Measurements from ENCODE around the gene SPPL2C.

- TF ChIP-seq CTCF (IDR thresholded peaks at IDR 0.05 in 2 of 3, conservative IDR thresholded peaks at IDR 0.05 in 1 of 3; ENCODE audit: control insufficient read depth in 2 of 3, extremely low read depth in 1 of 3, insufficient read depth in 1 of 3, low read depth in 3 of 3, low read length in 3 of 3): no peak
- TF ChIP-seq PAX5 (IDR thresholded peaks at IDR 0.05; ENCODE audit: borderline replicate concordance, low read depth, low read length): no peak
- no peak for TF ChIP-seq MAX (IDR thresholded peaks at IDR 0.05; ENCODE audit: low read depth, low read length)
- no peak for TF ChIP-seq ZBTB4 (CRISPR knock-in tag; IDR thresholded peaks at IDR 0.05)
- no peak for TF ChIP-seq HDAC6 (IDR thresholded peaks at IDR 0.05; ENCODE audit: unreplicated experiment)
- no peak for TF ChIP-seq SIN3A (IDR thresholded peaks at IDR 0.05; ENCODE audit: low read depth, low read length)
- TF ChIP-seq POLR2A (IDR thresholded peaks at IDR 0.05; ENCODE audit: low read depth, low read length): no peak
- TF ChIP-seq MEF2A (IDR thresholded peaks at IDR 0.05; ENCODE audit: insufficient read depth, low read depth, low read length): no peak
- no peak for TF ChIP-seq RCOR1 (conservative IDR thresholded peaks at IDR 0.05; ENCODE audit: low read depth, low read length)
- no peak for TF ChIP-seq CREB1 (IDR thresholded peaks at IDR 0.05; ENCODE audit: low read depth)
Measured at GRCh38 chr17:45835481-45835880, 9.2 kb upstream of the SPPL2C start.
